Esophagus squamous epithelium (tissue), 4 donors: ENCODE results near the gene PCDHA4.

Source experiments
- CTCF ChIP-seq, 6 experiments: fragments of 450-650 bp in 4 of 6; fragments of 200-600 bp in 2 of 6; sonication (generic) in 2 of 6; IDR thresholded peaks; one replicate each; pipeline ENCODE4 v1.5.1; 2016 to 2019; ENCODE audit warnings: antibody characterized with exemption in 6 of 6, mild to moderate bottlenecking in 4 of 6, moderate library complexity in 4 of 6
- POLR2A ChIP-seq, 4 donors: fragments of 450-650 bp; IDR thresholded peaks; one replicate each; pipeline ENCODE4 v1.6.1; 2017; ENCODE audit warnings: antibody characterized with exemption in 4 of 4, mild to moderate bottlenecking in 4 of 4, moderate library complexity in 3 of 4

- TF ChIP-seq CTCF (IDR thresholded peaks at IDR 0.05) (no peak), POLR2A (IDR thresholded peaks at IDR 0.05) (no peak)
Measured at GRCh38 chr5:140822281-140822629, 15.4 kb downstream of the PCDHA4 start.
